Activated CD4-positive, alpha-beta memory T cell treated with anti-CD3 and anti-CD28 coated beads for 36 hours (primary cell): ENCODE measurements around the gene ATP2B3. TPM values are rescaled to one million over a fixed set of nuclear protein-coding genes. Genes with fewer than 3 reads are reported as not detected.

ENCODE experiments used
- CTCF ChIA-PET: fragments of 350-600 bp; sonication (Branson Sonifier 250); formaldehyde crosslinking; loops from one replicate; lab custom pipeline; 2021; ENCODE audit warnings: antibody characterized with exemption, inconsistent platforms; lab: Charles Lee
- POLR2A ChIA-PET: fragments of 350-600 bp; sonication (Branson Sonifier 250); formaldehyde crosslinking; loops from one replicate; lab custom pipeline; 2021; ENCODE audit warnings: antibody characterized with exemption; lab: Charles Lee
- DNase-seq: peaks from one replicate; pipeline ENCODE4 v3.0.0-alpha.2; 2020
- H3K27ac Mint-ChIP-seq: one replicate; pipeline ENCODE4 v1.8.0; 2021; ENCODE audit warnings: mixed read lengths
- H3K27me3 Mint-ChIP-seq: one replicate; pipeline ENCODE4 v1.8.0; 2021; ENCODE audit warnings: mixed read lengths
- H3K36me3 Mint-ChIP-seq: one replicate; pipeline ENCODE4 v1.8.0; 2021; ENCODE audit warnings: mixed read lengths
- H3K4me1 Mint-ChIP-seq: one replicate; pipeline ENCODE4 v1.8.0; 2021; ENCODE audit warnings: low read depth, mixed read lengths
- H3K4me3 Mint-ChIP-seq: one replicate; pipeline ENCODE4 v1.8.0; 2021; ENCODE audit warnings: mild to moderate bottlenecking, mixed read lengths
- H3K9me3 Mint-ChIP-seq: one replicate; pipeline ENCODE4 v1.8.0; 2021; ENCODE audit warnings: mixed read lengths
- intact Hi-C: fragments of 100-400 bp; cut with micrococcal nuclease; formaldehyde crosslinking; loops from one replicate; pipeline ENCODE4 v1.15.1; 2023
- total RNA-seq, 2 experiments: library from RNA; stranded (reverse); gene quantifications; one replicate each; pipeline ENCODE4 v1.2.3, GENCODE V29; 2021

ATP2B3 gene
- not detected for total RNA-seq

DNA sequence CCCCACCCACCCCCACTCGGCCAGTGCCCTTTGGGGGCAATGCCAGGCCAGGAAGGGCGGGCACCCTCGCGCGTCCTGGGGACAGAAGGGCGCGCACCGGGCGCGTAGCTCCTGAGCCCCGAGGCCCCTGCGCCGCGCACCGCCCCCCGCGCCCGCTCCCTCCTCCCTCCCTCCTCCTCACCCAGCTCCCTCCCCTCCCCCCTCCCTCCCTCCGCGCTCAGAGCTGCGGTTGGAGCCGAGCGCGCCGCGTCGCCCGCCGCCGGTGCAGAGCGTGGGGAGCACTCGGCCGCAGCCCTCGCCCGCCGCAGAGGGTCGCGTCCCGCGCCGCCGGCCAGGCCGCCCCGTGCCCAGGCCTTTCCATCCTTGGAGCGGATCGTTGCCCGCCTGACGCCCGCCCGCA lies at the start of gene ATP2B3:
Gene ATP2B3 (plus strand): TSS at position 220 of the 400 bp plus-strand sequence. CDS start 18,606 bp downstream, outside the sequence.
- no peaks in the 10 kb centered on the region for H3K36me3 Mint-ChIP-seq
- H3K9me3 Mint-ChIP-seq, result no peaks in the 10 kb centered on the region
- H3K27ac Mint-ChIP-seq, result no peak within 1 kb of the TSS
- peaks cover 3% of the 10 kb centered on the region for H3K4me1 Mint-ChIP-seq
- intact Hi-C loops, result no loop called here
- POLR2A ChIA-PET, result no interaction called here
- H3K27me3 Mint-ChIP-seq, result peaks cover 12% of the 10 kb centered on the region
- H3K4me3 Mint-ChIP-seq, result no peak within 1 kb of the TSS
- CTCF ChIA-PET, result interaction anchor here (1.3 kb wide), 1 partner anchor 10 kb away, joined by 4 read pairs; no protein-coding TSS in a partner anchor
- no peak for DNase-seq

DNA sequence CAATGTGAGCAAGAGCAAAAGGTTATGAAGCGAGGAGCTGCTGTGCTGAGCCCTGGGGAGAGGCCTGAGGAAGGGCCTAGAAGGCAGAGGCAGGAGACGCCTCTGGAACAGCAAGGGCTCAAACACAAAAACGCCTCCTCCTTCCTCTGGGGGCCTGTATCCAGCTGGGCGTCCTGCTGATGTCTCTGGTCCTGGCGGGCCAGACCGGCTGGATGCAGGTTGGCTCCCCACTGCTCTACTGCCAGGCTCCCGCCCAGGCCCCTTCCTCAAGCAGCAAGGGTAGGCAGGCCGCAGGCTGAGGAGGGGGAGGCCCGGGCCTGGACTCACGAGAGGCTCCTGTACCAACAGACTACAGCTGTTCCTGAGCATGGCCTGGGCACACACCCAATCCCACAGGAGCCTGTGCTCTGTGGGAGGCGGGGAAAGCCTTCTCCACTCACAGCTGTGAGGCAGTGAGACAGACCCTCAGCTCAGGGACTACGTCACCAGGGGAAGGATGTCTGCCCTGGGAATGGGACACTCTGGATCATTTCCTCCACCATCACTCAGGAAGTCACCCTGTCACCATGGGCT lies 49.3 kb upstream of the ATP2B3 start:
- Mint-ChIP-seq H3K36me3 (peaks cover 8% of the 10 kb centered on the region), H3K9me3 (no peaks in the 10 kb centered on the region), H3K27ac (no peak overlapping the region), H3K4me1 (peaks cover 15% of the 10 kb centered on the region), H3K4me3 (no peak overlapping the region), H3K27me3 (no peaks in the 10 kb centered on the region)
- DNase-seq, result no peak
- ChIA-PET CTCF (no interaction called here), POLR2A (no interaction called here)
- intact Hi-C loops, result no loop called here

DNA sequence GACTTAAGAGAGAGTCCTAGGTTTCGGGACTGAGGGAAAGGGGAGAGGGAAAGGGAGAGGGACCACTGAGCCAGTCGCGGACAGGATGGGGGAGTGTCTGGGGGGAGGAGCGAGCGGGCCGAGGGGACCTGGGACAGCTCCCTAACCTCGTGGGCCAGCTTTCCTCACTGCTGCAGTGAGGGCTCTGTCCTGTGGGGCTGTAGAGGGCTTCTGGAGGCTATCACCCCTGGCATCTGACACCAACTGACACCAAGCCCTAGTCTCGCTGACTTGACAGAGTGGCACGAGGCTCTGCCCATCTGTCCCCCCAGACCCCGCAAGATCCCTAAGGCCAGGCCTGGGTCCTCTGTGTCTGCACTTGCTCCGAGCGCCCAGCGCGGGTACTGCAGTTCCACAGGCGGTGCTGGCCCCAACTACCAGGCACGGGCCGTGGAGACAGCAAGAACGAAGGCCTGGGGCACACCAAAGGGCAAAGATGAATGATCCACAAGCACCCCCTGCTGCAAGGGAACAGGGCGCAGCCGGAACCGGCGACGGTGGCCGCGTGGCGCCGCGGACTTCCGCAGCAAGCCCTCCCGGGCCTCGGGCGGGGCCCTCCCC lies 47.5 kb upstream of the ATP2B3 start:
- no peaks in the 10 kb centered on the region for H3K9me3 Mint-ChIP-seq
- ChIA-PET POLR2A (interaction anchor here (0.9 kb wide), 1 partner anchor 9 kb away, joined by 3 read pairs; no protein-coding TSS in a partner anchor), CTCF (interaction anchor here (0.6 to 4.8 kb wide), 9 partner anchors 9 to 528 kb away, joined by 3 to 49 read pairs (median 5); no protein-coding TSS in a partner anchor)
- peaks cover 5% of the 10 kb centered on the region for H3K36me3 Mint-ChIP-seq
- intact Hi-C loops, result loop anchor here (1.0 to 10.0 kb wide), 6 partner anchors 129 to 529 kb away; partner anchors contain the start of genes ABCD1, BCAP31, CCNQ and IDH3G
- peaks cover 15% of the 10 kb centered on the region for H3K4me1 Mint-ChIP-seq
- H3K4me3 Mint-ChIP-seq, result peak overlapping the region; percentile 79
- peak; percentile 39 for DNase-seq
- H3K27me3 Mint-ChIP-seq, result no peaks in the 10 kb centered on the region
- H3K27ac Mint-ChIP-seq, result peak overlapping the region; percentile 51

DNA sequence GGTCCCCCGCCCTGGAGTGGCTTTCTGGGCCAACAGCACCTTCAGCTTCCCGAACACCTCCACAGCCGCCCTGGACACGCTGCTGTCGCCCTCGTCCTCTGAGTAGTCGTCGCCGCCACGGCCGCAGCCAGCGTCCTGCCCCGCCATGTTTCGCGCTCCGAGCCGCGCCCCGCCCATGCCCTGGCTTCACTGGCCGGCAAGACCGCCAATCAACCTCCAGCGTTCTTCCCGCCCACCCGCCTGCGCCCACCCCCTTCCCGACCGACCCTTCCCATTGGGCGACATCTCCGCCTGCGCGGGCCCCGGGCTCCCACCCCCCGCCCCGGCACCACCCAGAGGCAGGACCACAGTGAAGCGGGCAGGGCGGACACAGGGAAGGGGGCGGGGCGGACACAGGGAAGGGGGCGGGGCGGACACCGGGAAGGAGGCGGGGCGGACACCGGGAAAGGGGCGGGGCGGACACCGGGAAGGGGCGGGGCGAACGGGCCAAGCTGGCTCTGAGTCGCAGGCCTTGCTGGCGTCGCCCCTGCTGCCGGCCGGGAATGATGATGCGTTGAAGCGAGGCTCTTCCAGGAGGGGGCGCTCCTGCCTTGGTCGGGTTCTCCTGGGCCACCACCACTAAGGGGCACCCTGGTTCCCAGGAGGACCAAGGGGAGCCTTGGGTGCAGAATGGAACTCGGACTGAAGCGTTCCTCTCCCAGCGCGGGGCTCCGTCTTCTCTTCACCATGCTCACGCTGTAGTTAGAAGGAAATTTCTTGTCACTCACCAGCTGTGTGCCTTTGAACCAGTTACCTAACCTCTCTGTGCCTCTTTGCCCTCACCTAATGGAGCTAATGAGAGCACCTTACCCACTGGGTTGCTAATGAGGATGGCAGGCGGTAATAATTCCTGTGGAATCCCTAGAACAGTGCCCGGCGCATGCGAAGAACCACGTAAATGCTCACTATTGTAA lies 46.8 kb upstream of the ATP2B3 start, which contains the start of gene HAUS7:
Gene HAUS7 (minus strand): TSS at position 166 of the 953 bp plus-strand sequence. CDS start 19 bp downstream, at position 147.
- Mint-ChIP-seq H3K27me3 (no peaks in the 10 kb centered on the region), H3K4me1 (peaks cover 17% of the 10 kb centered on the region), H3K9me3 (no peaks in the 10 kb centered on the region), H3K4me3 (peak within 1 kb of the TSS; percentile 79), H3K36me3 (peaks cover 5% of the 10 kb centered on the region), H3K27ac (peak within 1 kb of the TSS; percentile 51)
- POLR2A ChIA-PET, result no interaction called here
- peak; percentile 92 for DNase-seq
- intact Hi-C loops, result loop anchor here (1.0 to 10.0 kb wide), 7 partner anchors 37 to 529 kb away; partner anchors contain the start of genes ABCD1, BCAP31, CCNQ and IDH3G
- CTCF ChIA-PET, result interaction anchor here (0.6 to 4.8 kb wide), 9 partner anchors 10 to 529 kb away, joined by 3 to 49 read pairs (median 5); no protein-coding TSS in a partner anchor

DNA sequence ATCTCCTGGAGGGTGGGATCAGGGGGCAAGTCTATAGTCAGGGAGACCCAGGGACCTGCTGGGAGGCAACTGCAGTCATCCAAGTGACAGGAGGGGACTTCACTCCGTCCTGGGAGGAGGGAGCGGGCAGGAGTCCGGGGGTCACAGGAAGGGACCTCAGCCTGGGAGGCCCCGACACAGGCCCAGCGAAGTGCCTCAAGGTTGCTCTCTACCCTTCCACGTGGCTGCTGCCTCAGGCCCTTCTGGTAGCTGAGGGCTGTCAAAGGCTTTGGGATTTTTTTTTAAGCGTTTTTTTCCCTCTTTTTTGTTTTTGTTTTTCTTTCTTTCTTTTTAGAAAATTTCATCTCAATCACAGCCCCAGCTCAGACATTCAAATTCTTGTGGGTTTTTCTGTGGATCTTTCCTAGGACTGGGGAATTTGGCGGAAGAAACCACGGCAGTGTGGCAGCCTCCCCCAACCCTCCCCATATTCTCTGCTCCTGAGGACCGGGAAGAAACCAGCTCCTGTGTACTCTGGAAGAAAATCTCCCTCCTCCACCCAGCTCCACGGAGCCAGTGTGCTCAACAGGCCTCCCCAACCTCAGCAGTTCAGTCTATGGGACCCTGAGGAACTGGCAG lies 45.7 kb upstream of the ATP2B3 start:
- DNase-seq, result no peak
- ChIA-PET CTCF (interaction anchor here (1.2 to 4.8 kb wide), 7 partner anchors 36 to 530 kb away, joined by 3 to 49 read pairs (median 5); no protein-coding TSS in a partner anchor), POLR2A (no interaction called here)
- intact Hi-C loops, result loop anchor here (1.0 to 10.0 kb wide), 4 partner anchors 36 to 463 kb away; partner anchors contain the start of genes CCNQ, IDH3G, NAA10 and SSR4
- Mint-ChIP-seq H3K27ac (peak overlapping the region; percentile 28), H3K27me3 (no peaks in the 10 kb centered on the region), H3K36me3 (peaks cover 5% of the 10 kb centered on the region), H3K4me3 (no peak overlapping the region), H3K4me1 (peaks cover 17% of the 10 kb centered on the region), H3K9me3 (no peaks in the 10 kb centered on the region)

DNA sequence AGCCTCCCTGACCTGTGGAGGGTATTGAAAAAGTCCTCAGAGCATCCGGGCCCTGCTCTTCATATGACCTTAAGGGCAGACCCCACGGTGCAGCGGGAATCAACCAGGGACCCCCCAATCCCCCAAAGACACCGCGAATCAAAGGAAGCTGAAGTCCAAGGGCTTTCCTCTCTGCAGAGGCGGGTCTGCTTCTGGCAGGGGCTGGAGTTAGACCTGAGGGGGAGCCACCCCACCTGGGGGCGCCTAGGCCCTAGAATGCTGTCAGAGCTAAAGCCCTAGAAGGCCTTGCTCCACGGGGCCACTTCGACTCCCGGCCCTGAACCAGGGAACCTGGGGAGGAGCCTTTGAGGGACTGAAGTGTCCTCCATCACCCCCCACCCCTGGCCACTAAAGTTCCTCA lies 44.3 kb upstream of the ATP2B3 start:
- no peaks in the 10 kb centered on the region for H3K9me3 Mint-ChIP-seq
- H3K4me3 Mint-ChIP-seq, result no peak overlapping the region
- ChIA-PET CTCF (interaction anchor here (1.2 to 4.8 kb wide), 2 partner anchors 12 to 35 kb away, joined by 5 to 49 read pairs; no protein-coding TSS in a partner anchor), POLR2A (no interaction called here)
- intact Hi-C loops, result loop anchor here (10.0 kb wide), 2 partner anchors 322 to 462 kb away; partner anchors contain the start of genes IDH3G, NAA10 and SSR4
- no peaks in the 10 kb centered on the region for H3K36me3 Mint-ChIP-seq
- no peak for DNase-seq
- no peaks in the 10 kb centered on the region for H3K27me3 Mint-ChIP-seq
- peaks cover 9% of the 10 kb centered on the region for H3K4me1 Mint-ChIP-seq
- no peak overlapping the region for H3K27ac Mint-ChIP-seq

DNA sequence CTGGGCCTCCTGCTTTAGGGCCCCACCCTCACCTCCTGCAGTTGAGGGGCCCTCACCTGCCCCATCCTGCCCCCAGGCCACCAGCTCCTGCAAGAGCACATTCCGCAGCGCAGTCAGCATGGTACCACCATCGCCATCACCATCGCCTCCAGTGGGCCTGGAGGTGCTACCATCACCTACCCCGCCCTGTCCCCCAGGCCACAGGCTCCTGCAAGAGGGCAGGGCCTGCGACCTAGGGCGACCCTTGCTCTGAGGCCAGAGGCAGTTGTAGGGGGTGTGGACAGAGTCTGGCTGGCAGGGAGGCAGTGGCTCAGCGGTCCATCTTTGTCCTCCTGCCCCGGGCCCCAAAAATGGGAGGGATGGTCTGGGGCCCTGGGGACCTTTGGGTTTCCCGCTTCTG lies 43.2 kb upstream of the ATP2B3 start:
- Mint-ChIP-seq H3K27ac (no peak overlapping the region), H3K4me3 (no peak overlapping the region), H3K36me3 (no peaks in the 10 kb centered on the region), H3K27me3 (no peaks in the 10 kb centered on the region), H3K9me3 (no peaks in the 10 kb centered on the region), H3K4me1 (peaks cover 5% of the 10 kb centered on the region)
- intact Hi-C loops, result loop anchor here (10.0 kb wide), 2 partner anchors 321 to 461 kb away; partner anchors contain the start of genes IDH3G, NAA10 and SSR4
- CTCF ChIA-PET, result interaction anchor here (4.8 kb wide), 1 partner anchor 33 kb away, joined by 49 read pairs; no protein-coding TSS in a partner anchor
- DNase-seq, result no peak
- POLR2A ChIA-PET, result no interaction called here

DNA sequence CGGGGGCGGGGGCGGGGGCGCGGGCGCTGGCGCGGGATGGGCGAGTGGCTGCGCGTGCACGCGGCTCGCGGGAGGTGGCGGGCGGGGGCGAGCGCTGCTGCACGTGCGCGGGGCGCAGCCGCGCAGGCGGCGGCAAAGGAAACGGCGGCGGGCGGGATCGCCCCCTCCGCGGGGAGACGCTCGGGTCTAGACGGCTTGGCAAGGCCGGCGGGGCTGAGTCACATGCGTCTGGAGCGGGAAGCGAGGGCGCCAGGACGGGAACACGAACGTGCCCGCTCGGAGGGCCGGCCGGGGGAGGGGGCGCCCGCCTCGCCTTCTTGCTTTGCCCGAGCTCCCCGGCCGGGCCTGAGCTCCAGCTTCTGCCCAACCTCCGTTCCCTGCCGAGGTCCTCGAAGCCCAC lies 42.7 kb upstream of the ATP2B3 start:
- Mint-ChIP-seq H3K4me3 (no peak overlapping the region), H3K27me3 (no peaks in the 10 kb centered on the region), H3K4me1 (peaks cover 2% of the 10 kb centered on the region), H3K36me3 (no peaks in the 10 kb centered on the region), H3K27ac (no peak overlapping the region), H3K9me3 (no peaks in the 10 kb centered on the region)
- intact Hi-C loops, result loop anchor here (10.0 kb wide), 2 partner anchors 320 to 460 kb away; partner anchors contain the start of genes IDH3G, NAA10 and SSR4
- POLR2A ChIA-PET, result no interaction called here
- DNase-seq, result peak; percentile 58
- CTCF ChIA-PET, result interaction anchor here (4.8 kb wide), 1 partner anchor 33 kb away, joined by 49 read pairs; no protein-coding TSS in a partner anchor

DNA sequence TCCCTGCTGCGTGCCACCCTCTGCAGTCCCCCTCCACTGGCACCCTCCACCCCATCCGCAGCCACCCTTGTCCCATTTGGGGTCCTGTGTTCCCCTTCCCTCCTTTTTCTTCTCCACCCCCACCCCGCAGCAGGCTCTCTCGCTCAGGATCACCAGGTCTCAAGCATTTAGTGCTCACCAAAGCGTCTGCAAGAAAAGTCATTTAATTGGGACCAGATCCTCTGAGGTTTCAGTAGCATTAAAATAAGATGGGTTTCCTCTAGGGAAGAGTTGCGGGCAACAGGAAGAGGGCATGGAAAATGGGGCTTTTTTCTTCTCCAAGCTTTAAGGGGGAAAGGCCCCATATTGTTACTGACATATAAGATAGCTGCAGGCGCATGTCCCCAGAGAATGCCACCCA lies 42.2 kb upstream of the ATP2B3 start:
- no peak for DNase-seq
- POLR2A ChIA-PET, result no interaction called here
- Mint-ChIP-seq H3K4me1 (peaks cover 2% of the 10 kb centered on the region), H3K27ac (no peak overlapping the region), H3K27me3 (no peaks in the 10 kb centered on the region), H3K4me3 (no peak overlapping the region), H3K36me3 (no peaks in the 10 kb centered on the region), H3K9me3 (no peaks in the 10 kb centered on the region)
- CTCF ChIA-PET, result no interaction called here
- intact Hi-C loops, result loop anchor here (10.0 kb wide), 2 partner anchors 320 to 460 kb away; partner anchors contain the start of genes IDH3G, NAA10 and SSR4

DNA sequence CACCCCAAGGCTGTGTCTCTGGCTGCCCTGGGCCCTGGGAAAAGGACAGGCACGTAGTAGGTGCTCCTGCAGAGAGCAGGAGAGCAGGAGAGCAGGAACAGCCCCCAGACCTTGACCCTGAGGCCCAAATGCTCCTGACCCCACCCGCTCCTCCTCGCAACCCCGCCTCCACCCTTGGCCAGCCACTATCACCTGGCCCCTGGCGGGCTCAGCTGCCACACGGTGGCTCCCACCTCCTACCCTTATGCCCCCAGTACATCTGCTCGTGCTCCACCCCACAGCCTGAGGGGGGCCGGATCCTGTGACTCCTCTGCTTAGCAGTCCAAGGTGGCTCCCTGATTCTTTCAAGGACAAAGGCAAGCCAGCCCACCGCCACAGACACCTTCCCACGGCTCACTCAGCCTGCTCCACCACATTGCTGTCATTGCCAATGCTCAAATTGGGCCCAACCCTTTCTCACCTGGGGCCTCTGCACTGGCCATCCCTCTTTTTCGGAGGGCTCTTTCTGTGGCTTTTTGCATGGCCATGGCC lies 41.6 kb upstream of the ATP2B3 start:
- no peak overlapping the region for H3K27ac Mint-ChIP-seq
- intact Hi-C loops, result loop anchor here (10.0 kb wide), 2 partner anchors 319 to 459 kb away; partner anchors contain the start of genes IDH3G, NAA10 and SSR4
- ChIA-PET CTCF (no interaction called here), POLR2A (no interaction called here)
- no peak overlapping the region for H3K4me3 Mint-ChIP-seq
- no peaks in the 10 kb centered on the region for H3K27me3 Mint-ChIP-seq
- H3K4me1 Mint-ChIP-seq, result peaks cover 2% of the 10 kb centered on the region
- no peak for DNase-seq
- H3K36me3 Mint-ChIP-seq, result no peaks in the 10 kb centered on the region
- no peaks in the 10 kb centered on the region for H3K9me3 Mint-ChIP-seq
